A673 (cell line): ENCODE data around the gene GLRX3. TPM values are rescaled to one million over a fixed set of nuclear protein-coding genes. Genes with fewer than 3 reads are reported as not detected.

Experiments used
- BruUV-seq: library from RNA; stranded (reverse); fragments of 400-500 nt; replicated peaks from 2 replicates; lab custom pipeline; 2021; lab: Mats Ljungman, UMichigan
- CTCF ChIA-PET: fragments of 300-600 bp; sonication (Branson Sonifier 250); formaldehyde crosslinking; loops from one replicate; lab custom pipeline; 2022; ENCODE audit warnings: antibody characterized with exemption; lab: Charles Lee
- POLR2A ChIA-PET: fragments of 300-600 bp; sonication (Branson Sonifier 250); formaldehyde crosslinking; loops from one replicate; lab custom pipeline; 2022; ENCODE audit warnings: antibody characterized with exemption; ENCODE audit not compliant: low non-redundant PET; lab: Charles Lee
- DNase-seq: peaks from one replicate; pipeline ENCODE4 v3.0.0-alpha.2; 2015; ENCODE audit warnings: low spot score
- H3K27ac ChIP-seq: fragments of 200-600 bp; sonication (generic); 2 replicates; pipeline ENCODE4 v1.5.1; 2016; ENCODE audit warnings: mixed run types, low read depth, mild to moderate bottlenecking, mixed read lengths, antibody characterized with exemption, low read length; ENCODE audit not compliant: poor library complexity, severe bottlenecking
- H3K27me3 ChIP-seq: fragments of 200-600 bp; sonication (generic); replicated peaks from 2 replicates; pipeline ENCODE4 v1.6.1; 2017; ENCODE audit warnings: mixed run types, low read depth, mild to moderate bottlenecking, mixed read lengths, antibody characterized with exemption, low read length; ENCODE audit not compliant: insufficient read depth, poor library complexity
- H3K36me3 ChIP-seq: fragments of 200-600 bp; sonication (generic); 2 replicates; pipeline ENCODE4 v1.6.1; 2016; ENCODE audit warnings: mixed run types, mild to moderate bottlenecking, mixed read lengths, antibody characterized with exemption, low read length; ENCODE audit not compliant: insufficient read depth, poor library complexity, severe bottlenecking
- H3K4me1 ChIP-seq: fragments of 200-600 bp; sonication (generic); 2 replicates; pipeline ENCODE4 v1.6.1; 2017; ENCODE audit warnings: mixed run types, mild to moderate bottlenecking, mixed read lengths, antibody characterized with exemption, low read length; ENCODE audit not compliant: insufficient read depth, poor library complexity, severe bottlenecking
- H3K4me3 ChIP-seq: fragments of 200-600 bp; sonication (generic); 2 replicates; pipeline ENCODE4 v1.5.1; 2016; ENCODE audit warnings: low read depth, mixed run types, mild to moderate bottlenecking, mixed read lengths, low read length; ENCODE audit not compliant: poor library complexity, severe bottlenecking
- H3K9me3 ChIP-seq: fragments of 200-600 bp; sonication (generic); 2 replicates; pipeline ENCODE4 v1.6.1; 2016; ENCODE audit warnings: mixed run types, low read depth, mild to moderate bottlenecking, mixed read lengths, antibody characterized with exemption, low read length; ENCODE audit not compliant: poor library complexity, severe bottlenecking
- CTCF ChIP-seq: fragments of 300-800, 200-600 bp; sonication (generic); conservative IDR thresholded peaks from 2 replicates; pipeline ENCODE4 v1.5.1; 2017; ENCODE audit warnings: low read depth, mild to moderate bottlenecking, antibody characterized with exemption, low read length, moderate library complexity, mixed read lengths
- EZH2 ChIP-seq: fragments of 200-600 bp; sonication (generic); IDR thresholded peaks from 2 replicates; pipeline ENCODE4 v1.6.1; 2017; ENCODE audit warnings: borderline replicate concordance, low read depth, mild to moderate bottlenecking, mixed read lengths, antibody characterized with exemption, low read length; ENCODE audit not compliant: poor library complexity, severe bottlenecking
- intact Hi-C: fragments of 100-400 bp; cut with micrococcal nuclease; formaldehyde crosslinking; loops from one replicate; pipeline ENCODE4 v1.10.0; 2022; ENCODE audit not compliant: unreplicated experiment
- total RNA-seq: library from RNA; stranded (reverse); gene quantifications from 2 replicates; pipeline ENCODE4 v1.2.3, GENCODE V29; 2021

The GLRX3 gene
- total RNA-seq, 1 experiment from 2014 or later = 197 TPM

- H3K36me3 ChIP-seq = peaks cover 43% of the 10 kb centered on the region
- no peaks in the 10 kb centered on the region for H3K9me3 ChIP-seq
- H3K4me1 ChIP-seq = no peaks in the 10 kb centered on the region
- H3K27me3 ChIP-seq = no peaks in the 10 kb centered on the region
- BruUV-seq = no TSS peak
- POLR2A ChIA-PET = no interaction called here
- DNase-seq = no peak
- H3K27ac ChIP-seq = no peak overlapping the region
- CTCF ChIA-PET = no interaction called here
- no peak overlapping the region for H3K4me3 ChIP-seq
- TF ChIP-seq CTCF = no peak
- TF ChIP-seq EZH2 = no peak
- intact Hi-C loops = no loop called here
Observed at GRCh38 chr10:130180416-130180815, 44.2 kb downstream of the GLRX3 start.

- no peaks in the 10 kb centered on the region for H3K9me3 ChIP-seq
- DNase-seq = no peak
- intact Hi-C loops = no loop called here
- TF ChIP-seq CTCF = no peak
- no peak for TF ChIP-seq EZH2
- peaks cover 43% of the 10 kb centered on the region for H3K36me3 ChIP-seq
- CTCF ChIA-PET = no interaction called here
- no peaks in the 10 kb centered on the region for H3K4me1 ChIP-seq
- H3K27me3 ChIP-seq = no peaks in the 10 kb centered on the region
- H3K4me3 ChIP-seq = no peak overlapping the region
- POLR2A ChIA-PET = no interaction called here
- BruUV-seq = no TSS peak
- H3K27ac ChIP-seq = no peak overlapping the region
Observed at GRCh38 chr10:130181858-130182257, 45.7 kb downstream of the GLRX3 start.

- H3K27me3 ChIP-seq = no peaks in the 10 kb centered on the region
- intact Hi-C loops = no loop called here
- POLR2A ChIA-PET = no interaction called here
- CTCF ChIA-PET = no interaction called here
- H3K36me3 ChIP-seq = peaks cover 37% of the 10 kb centered on the region
- H3K9me3 ChIP-seq = no peaks in the 10 kb centered on the region
- TF ChIP-seq EZH2 (no peak), CTCF (no peak)
- no peak overlapping the region for H3K4me3 ChIP-seq
- DNase-seq = no peak
- no TSS peak for BruUV-seq
- H3K4me1 ChIP-seq = no peaks in the 10 kb centered on the region
- H3K27ac ChIP-seq = no peak overlapping the region
Observed at GRCh38 chr10:130185591-130185990, 49.4 kb downstream of the GLRX3 start.
